HepG2 (cell line): ENCODE measurements around the gene ELFN1. TPM values are rescaled to one million over a fixed set of nuclear protein-coding genes. Genes with fewer than 3 reads are reported as not detected.

ENCODE experiments used
- ATAC-seq: fragments of 200-7000 bp; cut with Tn5 transposase; 3 replicates; pipeline ENCODE4 v1.9.1; 2020; ENCODE audit warnings: mild to moderate bottlenecking, moderate library complexity
- BruUV-seq: library from RNA; stranded (reverse); fragments of 400-500 nt; replicated peaks from 2 replicates; lab custom pipeline; 2021; lab: Mats Ljungman, UMichigan
- CTCF ChIA-PET: fragments of 300-600 bp; formaldehyde crosslinking; extraction: SDS; loops from one replicate; lab custom pipeline; 2021; ENCODE audit warnings: low total read pairs, inconsistent platforms, low intra/inter-chr PET ratio; lab: Yijun Ruan, JAX
- POLR2A ChIA-PET: fragments of 350-600 bp; sonication (Branson Sonifier 250); formaldehyde crosslinking; loops from one replicate; lab custom pipeline; 2020; ENCODE audit warnings: antibody characterized with exemption, inconsistent platforms; lab: Yijun Ruan, JAX
- DNase-seq: peaks from one replicate; pipeline ENCODE4 v3.0.0-alpha.2; 2015; ENCODE audit warnings: low spot score
- FAIRE-seq: peaks from 3 replicates; lab custom pipeline; 2011; peaks lifted over from hg19 to GRCh38; lab: Jason Lieb, UNC
- H2AFZ ChIP-seq: one replicate; pipeline ENCODE4 v1.6.1; 2011; ENCODE audit warnings: low read length, inconsistent platforms
- H3K27ac ChIP-seq: fragments of 300-600 bp; 3 replicates; pipeline ENCODE4 v1.8.0; 2011; ENCODE audit warnings: mixed run types, mild to moderate bottlenecking, mixed read lengths, low read length, inconsistent platforms; ENCODE audit not compliant: insufficient read depth; ENCODE audit errors: extremely low read length
- H3K27me3 ChIP-seq, 2 experiments: fragments of 200-600 bp in 1 of 2; 2 replicates in 1 of 2; 3 replicates in 1 of 2; pipeline versions ENCODE4 v1.6.0 to v1.8.0; 2011; ENCODE audit warnings: low read length in 2 of 2, mild to moderate bottlenecking in 2 of 2, moderate library complexity in 2 of 2, inconsistent platforms in 1 of 2; ENCODE audit not compliant: insufficient read depth in 2 of 2, control insufficient read depth in 1 of 2
- H3K36me3 ChIP-seq, 2 experiments: fragments of 200-600 bp in 1 of 2; replicated peaks in 1 of 2; 2 replicates in 1 of 2; 3 replicates in 1 of 2; pipeline versions ENCODE4 v1.5.1 to v1.8.0; 2011; ENCODE audit warnings: low read length in 2 of 2, inconsistent platforms in 1 of 2; ENCODE audit not compliant: insufficient read depth in 2 of 2, control insufficient read depth in 1 of 2
- H3K4me1 ChIP-seq: 2 replicates; pipeline ENCODE4 v1.5.1; 2012; ENCODE audit warnings: low read length, inconsistent platforms; ENCODE audit not compliant: insufficient read depth
- H3K4me2 ChIP-seq: 2 replicates; pipeline ENCODE4 v1.6.0; 2011; ENCODE audit warnings: low read depth, low read length, inconsistent platforms
- H3K4me3 ChIP-seq, 3 experiments: fragments of 200-600 bp in 1 of 3; sonication (generic), shearing (Covaris generic) in 1 of 3; replicated peaks in 1 of 3; 2 replicates each; pipeline ENCODE4 v1.5.1; 2011 to 2016; ENCODE audit warnings: low read length in 3 of 3, inconsistent platforms in 2 of 3, low read depth in 2 of 3, mild to moderate bottlenecking in 2 of 3, control low read depth in 1 of 3, mixed read lengths in 1 of 3; ENCODE audit not compliant: insufficient read depth in 1 of 3
- H3K79me2 ChIP-seq: one replicate; pipeline ENCODE4 v1.6.1; 2011; ENCODE audit warnings: low read length, inconsistent platforms; ENCODE audit not compliant: insufficient read depth
- H3K9ac ChIP-seq: 2 replicates; pipeline ENCODE4 v1.6.0; 2011; ENCODE audit warnings: mild to moderate bottlenecking, low read depth, low read length, inconsistent platforms; ENCODE audit not compliant: insufficient read depth
- H3K9me3 ChIP-seq: 2 replicates; pipeline ENCODE4 v1.5.1; 2012; ENCODE audit warnings: mild to moderate bottlenecking, low read length
- H4K20me1 ChIP-seq: 2 replicates; pipeline ENCODE4 v1.6.0; 2011; ENCODE audit warnings: inconsistent platforms, mild to moderate bottlenecking, low read length, moderate library complexity; ENCODE audit not compliant: insufficient read depth
- CEBPB ChIP-seq: IDR thresholded peaks from 2 replicates; pipeline ENCODE4 v1.6.1; 2011; ENCODE audit warnings: low read depth, low read length, improper control_type of control experiment, borderline replicate concordance
- IRF2 ChIP-seq: IDR thresholded peaks from 2 replicates; pipeline ENCODE4 v1.6.1; 2018; ENCODE audit warnings: missing genetic modification reagents, missing compliant biosample characterization
- LRRFIP1 ChIP-seq: sonication (generic); formaldehyde crosslinking; conservative IDR thresholded peaks from 2 replicates; pipeline ENCODE4 v1.4.0; 2020; ENCODE audit warnings: missing genetic modification reagents
- SALL1 ChIP-seq: sonication (generic); formaldehyde crosslinking; IDR thresholded peaks from 2 replicates; pipeline ENCODE4 v1.8.0; 2022; ENCODE audit warnings: mild to moderate bottlenecking, missing genetic modification reagents
- TOPORS ChIP-seq: sonication (generic); formaldehyde crosslinking; IDR thresholded peaks from 2 replicates; pipeline ENCODE4 v1.8.0; 2023; ENCODE audit warnings: mild to moderate bottlenecking, missing genetic modification reagents
- ZFX ChIP-seq: sonication (generic); formaldehyde crosslinking; IDR thresholded peaks from 2 replicates; pipeline ENCODE4 v1.4.0; 2020; ENCODE audit warnings: mild to moderate bottlenecking, low read depth, missing genetic modification reagents, moderate library complexity
- ZMAT3 ChIP-seq: sonication (generic); formaldehyde crosslinking; conservative IDR thresholded peaks from 2 replicates; pipeline ENCODE4 v1.7.0; 2021; ENCODE audit warnings: missing genetic modification reagents
- ZMYM4 ChIP-seq: sonication (generic); formaldehyde crosslinking; IDR thresholded peaks from 2 replicates; pipeline ENCODE4 v1.8.1; 2023; ENCODE audit warnings: mild to moderate bottlenecking, missing genetic modification reagents
- ZNF274 ChIP-seq: sonication (generic); formaldehyde crosslinking; IDR thresholded peaks from 2 replicates; pipeline ENCODE4 v1.5.1; 2020; ENCODE audit warnings: mild to moderate bottlenecking, missing genetic modification reagents
- ZNF569 ChIP-seq: sonication (generic); formaldehyde crosslinking; IDR thresholded peaks from 2 replicates; pipeline ENCODE4 v1.5.0; 2020; ENCODE audit warnings: mild to moderate bottlenecking, missing genetic modification reagents, moderate library complexity, borderline replicate concordance
- ZNF749 ChIP-seq: sonication (generic); formaldehyde crosslinking; IDR thresholded peaks from 2 replicates; pipeline ENCODE4 v1.8.0; 2022; ENCODE audit warnings: mild to moderate bottlenecking, missing genetic modification reagents, moderate library complexity, borderline replicate concordance
- ZNF83 ChIP-seq: sonication (generic); formaldehyde crosslinking; IDR thresholded peaks from 2 replicates; pipeline ENCODE4 v1.4.0; 2020; ENCODE audit warnings: missing genetic modification reagents, mild to moderate bottlenecking, borderline replicate concordance
- ZSCAN25 ChIP-seq: sonication (generic); formaldehyde crosslinking; IDR thresholded peaks from 2 replicates; pipeline ENCODE4 v1.8.0; 2022; ENCODE audit warnings: mild to moderate bottlenecking, missing genetic modification reagents
- WGBS: methylation state at CpG from one replicate; pipeline ENCODE4 v1.1.6; 2017; ENCODE audit warnings: low lambda C conversion rate; 5-methylcytosine and 5-hydroxymethylcytosine counted together
- in situ Hi-C: cut with HindIII; loops from 2 replicates; pipeline ENCODE4 v1.10.0; 2017; ENCODE audit warnings: low pct_unique_long_range_greater_than_20kb; ENCODE audit not compliant: extremely low pct_ligation_motif_present
- intact Hi-C: fragments of 100-400 bp; cut with micrococcal nuclease; formaldehyde crosslinking; loops from one replicate; pipeline ENCODE4 v1.10.0; 2022; ENCODE audit not compliant: unreplicated experiment
- polyA plus RNA-seq, 8 experiments: library from polyadenylated mRNA; depleted of rRNA in 3 of 8; stranded (reverse) in 7 of 8; unstranded in 1 of 8; fragments of >200 nt; fragmentation: Illumina TruSeq in 4 of 8; extraction: Trizol in 4 of 8; gene quantifications; 2 replicates each; pipeline versions ENCODE4 v1.2.1 to v1.2.3, GENCODE V29; 2011 to 2016; ENCODE audit warnings: low read depth in 4 of 8, missing spikeins in 1 of 8, mixed read lengths in 1 of 8; ENCODE audit not compliant: insufficient read depth in 1 of 8
- total RNA-seq, 5 experiments: library from RNA; depleted of rRNA; stranded (reverse); fragments of >200 nt; fragmentation: Illumina TruSeq; extraction: Trizol; gene quantifications; 2 replicates each; pipeline ENCODE4 v1.2.3, GENCODE V29; 2016; ENCODE audit warnings: low read depth in 1 of 5

The ELFN1 gene
- total and polyA plus RNA-seq, 2 of the 13 experiments (the other 11 are each of a cell fraction or from before 2014, with no cell fraction given) = 0.13 to 0.18 TPM

- no peaks in the 10 kb centered on the region for H3K79me2 ChIP-seq
- H3K27me3 ChIP-seq = peaks cover 1 to 19% of the 10 kb centered on the region in 2 experiments; a peak in 4 of 5 replicates
- no peaks in the 10 kb centered on the region for H3K36me3 ChIP-seq
- H3K27ac ChIP-seq = no peak overlapping the region
- in situ Hi-C loops = no loop called here
- POLR2A ChIA-PET = no interaction called here
- no peak overlapping the region for H2AFZ ChIP-seq
- H3K9me3 ChIP-seq = no peaks in the 10 kb centered on the region
- H3K4me3 ChIP-seq = no peak overlapping the region
- H3K9ac ChIP-seq = no peak overlapping the region
- TF ChIP-seq ZNF274 (CRISPR knock-in tag) (no peak), CEBPB (no peak), IRF2 (no peak), SALL1 (no peak), ZMAT3 (CRISPR knock-in tag) (no peak), LRRFIP1 (CRISPR knock-in tag) (no peak), ZNF569 (CRISPR knock-in tag) (no peak), ZMYM4 (CRISPR knock-in tag) (no peak), ZNF83 (no peak), ZNF749 (CRISPR knock-in tag) (no peak), ZFX (CRISPR knock-in tag) (no peak), TOPORS (CRISPR knock-in tag) (no peak), ZSCAN25 (CRISPR knock-in tag) (no peak)
- CTCF ChIA-PET = no interaction called here
- H3K4me1 ChIP-seq = no peaks in the 10 kb centered on the region
- 82% methylated on average over 15 of the region's 27 CpGs for whole genome bisulfite sequencing
- no TSS peak for BruUV-seq
- ATAC-seq (no peak), FAIRE-seq (no peak), DNase-seq (no peak)
- no peak overlapping the region for H3K4me2 ChIP-seq
- intact Hi-C loops = no loop called here
- H4K20me1 ChIP-seq = no peaks in the 10 kb centered on the region
These were observed 49.2 kb upstream of the ELFN1 start for GRCh38 chr7:1620835-1621234.
